HS-27A (cell line): ENCODE measurements around the gene SLC35F6.
"Not testable (repeated sequence)": the region's sequence is repeated elsewhere in the genome, so short reads cannot be mapped to it uniquely, and the experiment has no call there.

Experiments used
- DNase-seq: peaks from one replicate; pipeline ENCODE4 v3.0.0-alpha.2; 2012; ENCODE audit warnings: low read depth, missing footprints

SLC35F6 gene

DNA sequence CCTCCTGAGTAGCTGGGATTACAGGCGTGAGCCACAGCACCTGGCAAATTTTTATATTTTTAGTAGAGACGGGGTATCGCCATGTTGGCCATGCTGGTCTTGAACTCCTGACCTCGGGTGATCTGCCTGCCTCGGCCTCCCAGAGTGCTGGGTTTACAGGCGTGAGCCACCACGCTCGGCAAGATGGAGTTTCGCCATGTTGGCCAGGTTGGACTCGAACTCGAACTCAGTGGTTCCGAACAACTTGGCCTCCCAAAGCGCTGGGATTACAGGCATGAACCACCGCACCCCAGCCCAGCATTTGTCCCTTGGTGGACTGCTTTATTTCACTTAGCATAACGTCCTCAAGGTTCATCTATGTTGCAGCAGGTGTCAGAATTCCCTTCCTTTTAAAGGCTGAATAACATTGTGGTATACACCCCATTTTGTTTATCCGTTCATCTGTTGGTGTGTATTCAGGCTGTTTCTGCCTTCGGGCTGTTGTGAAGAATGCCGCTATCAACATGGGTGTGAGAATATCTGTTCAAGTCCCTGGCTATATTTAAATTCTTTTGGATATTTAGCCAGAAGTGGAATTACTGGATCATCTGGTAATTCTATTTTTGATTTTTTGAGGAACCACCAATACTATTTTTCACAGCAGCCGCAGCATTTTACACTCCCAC is 20.6 kb downstream of the SLC35F6 start:
- no peak for DNase-seq

DNA sequence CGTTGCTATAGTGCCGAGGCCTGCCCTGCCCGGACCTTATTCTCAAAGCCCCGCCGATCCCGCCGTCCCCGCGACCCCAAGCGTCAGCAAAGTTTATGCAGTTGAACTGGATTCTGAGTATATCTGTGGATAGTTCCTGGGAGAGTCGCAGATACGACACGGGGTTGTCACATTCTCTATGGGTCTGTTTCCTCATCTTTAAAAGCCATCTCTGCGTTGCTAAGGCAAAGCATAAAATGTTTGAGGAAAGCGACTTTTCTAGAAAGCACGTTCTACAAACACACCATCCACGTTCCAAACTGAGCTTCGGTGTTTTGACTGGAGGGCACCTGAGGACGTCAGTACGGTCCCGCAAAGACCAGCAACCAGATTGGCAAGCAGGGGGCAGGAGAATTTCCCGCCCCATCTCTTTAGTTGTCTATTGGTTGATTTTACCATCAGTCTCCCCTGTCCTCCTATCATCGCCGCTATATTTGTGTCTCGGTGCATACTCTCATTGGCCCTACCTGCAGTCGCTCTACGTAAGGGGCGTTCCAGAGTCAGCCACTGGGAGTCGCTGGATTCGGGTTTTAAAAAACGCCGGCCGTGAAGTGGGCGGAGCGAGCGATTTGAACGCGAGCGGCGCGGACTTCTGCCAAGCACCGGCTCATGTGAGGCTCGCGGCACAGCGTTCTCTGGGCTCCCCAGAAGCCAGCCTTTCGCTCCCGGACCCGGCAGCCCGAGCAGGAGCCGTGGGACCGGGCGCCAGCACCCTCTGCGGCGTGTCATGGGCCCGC is 21.5 kb downstream of the SLC35F6 start, which contains the start of gene CENPA:
Gene CENPA (plus strand): TSS at position 626 of the 776 bp plus-strand sequence. CDS start 141 bp downstream, at position 767.
- peak; percentile 98 for DNase-seq

DNA sequence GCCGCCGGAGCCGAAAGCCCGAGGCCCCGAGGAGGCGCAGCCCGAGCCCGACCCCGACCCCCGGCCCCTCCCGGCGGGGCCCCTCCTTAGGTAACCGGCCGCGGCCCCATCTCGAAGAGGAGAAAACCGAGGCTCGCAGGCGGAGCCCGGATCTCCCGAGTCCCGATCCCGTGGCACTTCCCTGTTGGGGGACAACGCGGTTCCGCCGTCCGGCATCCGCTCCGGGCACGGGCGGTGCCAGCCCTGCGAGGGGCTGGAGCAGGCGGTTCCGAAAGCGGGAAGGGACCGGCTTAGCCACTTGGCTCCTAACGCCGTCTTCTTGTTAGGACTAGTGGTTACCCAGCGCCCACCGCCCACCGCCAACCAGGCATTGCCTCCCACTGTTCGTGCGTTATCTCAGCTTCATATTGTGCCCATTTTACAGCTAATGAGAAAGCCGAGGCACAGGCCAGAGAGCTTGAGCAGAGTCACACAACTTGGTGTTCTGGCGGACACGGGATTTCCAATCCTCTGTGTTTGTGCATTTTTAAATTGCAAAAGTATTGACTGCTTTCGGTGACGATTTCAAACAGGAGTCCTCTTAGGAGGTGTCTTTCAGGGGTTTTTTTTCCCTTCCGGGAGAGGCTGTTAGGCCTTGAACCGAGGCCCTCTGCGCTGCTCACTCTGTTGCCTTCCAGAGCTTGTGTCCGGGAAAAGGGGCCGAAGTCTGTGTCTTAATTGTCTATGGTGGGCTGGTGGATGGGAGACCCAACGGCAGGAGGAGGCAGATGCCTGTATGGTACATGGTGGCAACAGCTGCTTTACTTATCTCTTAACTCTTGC is 22.3 kb downstream of the SLC35F6 start:
- DNase-seq, result no peak

DNA sequence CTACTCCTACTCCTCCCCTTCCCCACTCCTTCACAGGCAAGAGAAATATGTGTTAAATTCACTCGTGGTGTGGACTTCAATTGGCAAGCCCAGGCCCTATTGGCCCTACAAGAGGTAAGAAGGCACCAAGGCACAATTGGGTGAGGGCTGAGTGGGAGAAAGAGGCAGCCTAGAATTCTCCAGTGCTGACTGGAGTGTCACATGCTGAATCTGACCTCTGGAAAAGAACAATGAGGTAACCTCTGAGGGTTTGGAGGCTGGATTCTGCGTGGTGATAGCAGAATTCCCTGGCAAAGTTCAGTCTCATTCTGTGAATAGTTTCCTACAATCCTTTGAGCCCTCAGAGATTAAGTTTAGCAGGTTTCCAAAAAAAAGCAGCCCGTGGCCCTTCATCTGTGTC is 28.6 kb downstream of the SLC35F6 start:
- DNase-seq, result no peak

DNA sequence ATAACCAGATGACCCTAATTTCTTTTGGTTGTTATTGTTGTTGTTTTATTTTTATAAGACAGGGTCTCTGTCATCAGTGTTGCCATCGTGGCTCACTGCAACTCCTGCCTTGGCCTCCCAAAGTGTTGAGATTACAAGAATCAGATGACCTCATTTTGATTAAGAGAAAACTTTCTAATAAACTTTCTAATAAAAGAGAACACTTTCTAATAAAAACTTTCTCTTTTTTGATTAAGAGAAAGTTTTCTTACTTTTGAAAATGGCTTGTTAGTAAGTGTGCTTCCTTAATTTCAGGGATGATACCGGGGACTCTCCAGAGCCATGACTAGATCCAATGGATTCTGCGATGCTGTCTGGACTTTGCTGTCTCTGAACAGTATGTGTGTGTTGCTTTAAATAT is 29.4 kb downstream of the SLC35F6 start:
- DNase-seq, result no peak

DNA sequence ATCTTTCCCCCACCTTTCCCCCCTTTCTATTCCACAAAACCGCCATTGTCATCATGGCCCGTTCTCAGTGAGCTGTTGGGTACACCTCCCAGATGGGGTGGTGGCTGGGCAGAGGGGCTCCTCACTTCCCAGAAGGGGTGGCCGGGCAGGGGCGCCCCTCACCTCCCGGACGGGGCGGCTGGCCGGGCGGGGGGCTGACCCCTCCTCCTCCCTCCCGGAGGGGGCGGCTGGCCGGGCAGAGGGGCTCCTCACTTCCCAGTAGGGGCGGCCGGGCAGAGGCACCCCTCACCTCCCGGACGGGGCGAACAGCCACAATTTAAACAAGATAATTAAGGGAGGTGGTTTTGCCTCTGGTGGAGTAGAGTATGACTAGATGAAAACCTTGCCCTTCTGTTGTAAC is 31.1 kb downstream of the SLC35F6 start:
- not testable (repeated sequence) for DNase-seq

DNA sequence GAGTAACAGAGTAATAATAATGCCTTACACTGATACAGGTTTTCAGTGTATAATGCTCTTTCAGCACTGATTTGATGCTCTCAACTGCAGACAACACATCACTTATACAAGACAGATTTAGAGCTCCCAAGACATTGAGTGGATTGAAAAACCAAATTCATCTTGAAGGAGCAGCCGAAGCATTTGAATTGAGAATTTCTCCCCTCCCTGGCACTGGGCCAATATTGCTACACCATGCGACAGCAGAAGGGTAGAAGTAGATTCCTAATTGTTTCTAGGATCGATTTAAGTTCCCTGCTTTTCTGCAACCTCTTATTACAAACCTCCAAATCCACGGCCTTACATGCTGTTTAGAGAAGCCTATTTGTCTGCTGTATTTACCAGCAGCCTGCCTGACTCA is 37.2 kb downstream of the SLC35F6 start:
- no peak for DNase-seq

DNA sequence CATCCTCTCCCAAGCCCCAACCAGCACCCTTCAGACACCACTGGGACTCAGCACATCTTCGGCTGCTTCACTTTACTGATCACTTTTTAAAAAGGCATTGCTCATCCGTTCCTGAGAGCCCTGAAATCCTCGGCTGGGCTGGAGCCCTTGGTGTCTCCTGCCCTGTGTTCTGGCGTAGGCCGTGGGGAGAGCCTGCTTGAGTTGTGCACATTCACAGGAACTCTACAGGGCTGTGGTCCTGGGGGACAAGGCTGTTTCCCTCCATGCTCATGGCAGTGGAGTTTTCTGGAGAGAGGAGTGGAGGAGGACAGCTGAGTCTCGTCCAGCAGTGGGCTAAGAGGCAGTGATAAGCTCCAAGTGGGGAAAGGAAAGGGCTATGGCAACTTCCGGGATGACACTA is 37.7 kb downstream of the SLC35F6 start:
- no peak for DNase-seq

DNA sequence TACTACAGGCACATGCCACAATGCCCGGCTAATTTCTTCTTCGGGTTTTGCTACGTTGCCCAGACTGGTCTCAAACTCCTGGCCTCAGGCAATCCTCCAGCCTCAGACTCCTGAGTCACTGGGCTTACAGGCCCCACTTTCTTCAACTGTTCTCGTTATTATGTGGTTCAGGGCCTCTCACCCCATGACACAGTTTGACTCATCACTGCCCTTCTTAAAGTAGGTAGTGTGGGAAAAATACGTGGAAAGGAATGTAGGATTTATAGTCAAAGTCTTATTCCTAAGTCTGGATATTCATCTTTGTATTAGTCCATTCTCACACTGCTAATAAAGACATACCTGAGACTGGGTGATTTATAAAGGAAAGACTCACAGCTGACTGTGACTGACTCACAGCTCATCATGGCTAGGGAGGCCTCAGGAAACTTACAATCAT is 41.2 kb downstream of the SLC35F6 start:
- no peak for DNase-seq

DNA sequence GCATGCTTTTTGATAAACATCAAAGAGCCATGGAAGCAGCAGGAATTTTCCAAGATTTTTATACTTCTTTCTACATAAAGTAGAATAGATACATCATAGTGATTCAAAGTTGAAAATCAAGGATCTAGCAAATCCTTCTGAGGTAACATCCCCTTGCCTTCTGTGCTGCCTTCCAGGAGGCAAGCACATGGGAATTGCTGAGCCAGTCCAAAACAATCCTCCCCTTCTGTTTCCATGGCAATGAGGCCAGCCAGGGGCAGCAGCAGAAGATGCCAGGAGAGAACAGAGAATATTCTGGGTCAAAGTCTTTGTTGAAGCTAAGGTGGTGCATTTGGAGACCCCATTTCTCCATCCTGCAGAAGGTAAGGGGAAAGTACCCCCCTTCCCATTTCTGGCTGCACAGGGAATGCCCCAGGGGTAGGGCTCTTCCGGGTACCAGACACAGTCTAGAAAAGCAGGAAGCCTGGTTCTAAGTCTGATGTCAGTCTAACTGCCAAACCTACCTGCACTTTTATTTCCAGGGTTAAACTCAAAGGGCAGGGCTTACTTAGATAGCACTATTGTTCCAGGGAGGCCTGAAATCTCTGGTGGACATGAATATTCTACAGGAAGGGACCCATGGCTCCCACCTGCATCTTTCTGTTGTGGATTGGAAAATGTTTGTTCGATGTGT is 43.8 kb downstream of the SLC35F6 start:
- no peak for DNase-seq

DNA sequence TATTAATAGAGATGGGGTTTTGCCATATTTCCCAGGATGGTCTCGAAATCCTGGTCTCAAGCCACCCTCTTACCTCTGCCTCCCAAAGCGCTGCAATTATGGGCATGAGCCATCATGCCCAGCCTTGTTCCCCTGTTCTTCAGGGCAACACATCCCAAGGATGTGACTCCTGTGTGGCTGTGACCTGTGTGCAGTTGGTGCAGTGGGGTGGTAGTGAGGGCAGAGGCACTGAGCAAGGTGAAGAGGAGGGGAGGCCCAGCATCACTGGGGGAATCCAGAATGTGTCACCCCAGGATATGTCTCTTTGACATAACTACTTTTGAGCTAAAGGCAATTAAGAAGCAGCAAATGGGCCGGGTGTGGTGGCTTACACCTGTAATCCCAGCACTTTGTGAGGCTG is 45.1 kb downstream of the SLC35F6 start:
- no peak for DNase-seq

DNA sequence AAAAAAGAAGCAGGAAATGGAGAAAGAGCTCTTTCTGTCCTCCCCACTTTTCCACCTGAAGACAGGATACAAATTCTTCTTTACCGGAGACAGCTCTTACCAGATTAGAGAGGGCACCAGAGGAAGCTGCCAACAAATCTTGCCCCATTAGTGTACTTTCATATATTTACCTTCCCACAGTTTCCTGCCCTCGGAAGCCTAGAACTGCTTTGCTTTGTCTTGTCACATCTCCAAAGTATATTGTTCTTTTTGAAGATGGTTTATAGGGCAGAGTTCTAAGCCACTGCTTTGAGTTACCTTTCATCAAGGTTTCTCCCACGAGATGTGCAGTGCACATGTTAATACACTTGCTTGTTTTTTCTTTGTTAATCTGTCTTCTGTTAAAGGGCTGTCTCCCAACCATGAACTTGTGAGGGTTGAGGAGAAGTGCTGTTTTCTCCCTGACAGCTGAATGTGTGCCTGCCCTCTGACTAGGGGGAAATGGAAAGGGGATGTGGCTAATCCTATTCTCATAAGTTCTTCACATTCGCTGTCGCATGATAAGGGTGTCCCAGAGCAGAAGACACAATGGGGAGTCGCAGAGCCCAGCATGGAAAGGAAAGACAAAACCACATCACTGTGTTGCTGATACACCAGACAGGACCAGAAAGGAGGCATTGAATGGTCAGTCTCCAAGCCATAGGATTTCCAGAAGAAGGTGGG is 45.9 kb downstream of the SLC35F6 start:
- DNase-seq, result no peak

DNA sequence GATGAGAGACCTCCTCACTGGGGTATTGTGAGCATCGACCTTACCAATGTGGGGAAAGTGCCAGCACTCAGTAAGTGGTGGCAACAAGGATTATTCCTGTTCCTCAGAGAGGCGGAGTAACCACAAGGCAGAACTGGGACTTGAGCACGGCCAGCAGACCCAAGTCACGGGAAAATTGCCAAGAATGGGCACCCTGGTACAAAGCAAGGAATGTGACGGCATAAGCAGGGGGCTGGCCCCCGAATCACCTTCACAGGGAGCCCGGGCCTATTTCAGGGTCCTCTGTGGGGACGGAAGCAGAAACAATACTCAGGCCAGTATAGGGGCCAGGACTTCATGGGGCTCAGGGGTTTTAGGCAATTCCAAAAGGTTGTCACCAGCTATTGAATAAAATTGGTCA is 47.2 kb downstream of the SLC35F6 start:
- DNase-seq, result no peak

DNA sequence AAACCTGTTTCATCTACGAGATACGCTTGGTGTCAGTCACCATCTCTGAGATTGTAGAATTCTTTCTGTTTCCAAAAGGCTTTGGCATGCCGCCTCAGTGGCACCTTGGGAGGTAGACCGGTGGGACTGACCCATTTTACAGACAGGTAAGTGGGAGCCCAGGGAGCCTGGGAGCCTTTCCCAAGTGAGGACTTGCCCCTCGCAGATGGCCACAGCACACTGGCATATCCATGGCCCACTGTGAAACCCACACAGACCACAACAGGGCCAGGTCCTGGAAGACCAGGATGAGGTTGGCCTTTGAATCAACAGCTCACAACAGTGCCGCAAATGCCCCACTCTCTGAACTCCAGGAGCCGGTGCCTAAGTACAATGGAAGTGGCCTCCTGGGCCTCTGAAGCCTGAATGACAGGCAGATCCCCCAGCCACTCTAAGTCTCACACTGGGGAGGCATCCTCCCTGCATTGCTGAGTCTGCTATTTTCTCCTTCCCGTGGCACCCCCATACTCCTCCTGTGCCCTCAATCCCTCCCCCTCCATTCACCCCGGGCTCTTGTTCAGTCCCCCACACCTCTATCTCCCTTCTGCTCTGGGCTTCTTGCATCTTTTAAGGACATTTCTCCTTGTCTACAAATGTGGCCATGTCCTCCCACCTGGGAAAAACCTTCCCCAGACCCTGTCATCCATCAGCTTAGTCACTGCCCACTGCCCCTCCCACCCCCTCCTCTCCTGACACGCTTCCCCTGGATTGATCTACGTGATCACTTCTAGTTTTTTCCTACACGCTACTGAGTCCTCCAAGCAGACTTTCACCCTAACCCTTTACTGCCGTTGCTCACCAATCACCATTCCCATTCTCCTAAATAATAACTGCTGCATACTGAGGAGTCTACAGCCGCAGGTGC is 48.0 kb downstream of the SLC35F6 start:
- no peak for DNase-seq

DNA sequence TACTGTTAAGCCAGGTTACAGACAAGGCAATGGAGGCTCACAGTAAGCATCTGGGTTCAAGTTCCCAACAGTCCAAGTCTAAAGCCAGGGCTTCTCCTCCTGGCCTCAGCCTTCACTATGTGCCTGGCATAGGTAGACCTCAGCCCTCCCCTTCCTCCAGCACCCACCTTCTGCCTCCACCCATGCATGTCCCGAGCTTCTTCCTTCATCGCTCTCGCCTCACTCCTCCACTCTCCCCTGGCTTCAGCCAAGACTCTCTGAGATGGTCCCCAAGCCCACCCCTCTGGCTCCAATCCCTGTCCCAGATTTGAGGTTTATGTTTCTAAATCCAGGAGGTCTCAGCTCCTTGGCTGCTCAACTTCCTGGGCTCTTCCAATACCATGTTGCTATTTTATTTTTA is 48.6 kb downstream of the SLC35F6 start:
- DNase-seq, result no peak

DNA sequence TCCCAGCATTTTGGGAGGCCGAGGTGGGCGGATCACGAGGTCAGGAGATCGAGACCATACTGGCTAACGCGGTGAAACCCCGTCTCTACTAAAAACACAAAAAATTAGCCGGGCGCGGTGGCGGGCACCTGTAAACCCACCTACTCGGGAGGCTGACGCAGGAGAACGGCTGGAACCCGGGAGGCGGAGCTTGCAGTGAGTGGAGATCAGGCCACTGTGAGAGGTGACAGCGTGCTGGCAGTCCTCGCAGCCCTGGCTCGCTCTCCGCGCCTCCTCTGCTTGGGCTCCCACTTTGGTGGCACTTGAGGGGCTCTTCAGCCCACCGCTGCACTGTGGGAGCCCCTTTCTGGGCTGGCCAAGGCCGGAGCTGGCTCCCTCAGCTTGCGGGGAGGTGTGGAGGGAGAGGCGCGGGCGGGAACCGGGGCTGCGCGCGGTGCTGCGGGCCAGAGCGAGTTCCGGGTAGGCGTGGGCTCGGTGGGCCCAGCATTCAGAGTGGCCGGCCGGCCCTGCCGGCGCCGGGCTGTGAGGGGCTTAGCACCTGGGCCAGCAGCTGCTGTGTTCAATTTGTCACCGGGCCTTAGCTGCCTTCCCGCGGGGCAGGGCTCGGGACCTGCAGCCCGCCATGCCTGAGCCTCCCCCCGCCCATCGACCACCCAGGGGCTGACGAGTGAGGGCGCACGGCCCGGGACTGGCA is 50.1 kb downstream of the SLC35F6 start:
- not testable (repeated sequence) for DNase-seq

DNA sequence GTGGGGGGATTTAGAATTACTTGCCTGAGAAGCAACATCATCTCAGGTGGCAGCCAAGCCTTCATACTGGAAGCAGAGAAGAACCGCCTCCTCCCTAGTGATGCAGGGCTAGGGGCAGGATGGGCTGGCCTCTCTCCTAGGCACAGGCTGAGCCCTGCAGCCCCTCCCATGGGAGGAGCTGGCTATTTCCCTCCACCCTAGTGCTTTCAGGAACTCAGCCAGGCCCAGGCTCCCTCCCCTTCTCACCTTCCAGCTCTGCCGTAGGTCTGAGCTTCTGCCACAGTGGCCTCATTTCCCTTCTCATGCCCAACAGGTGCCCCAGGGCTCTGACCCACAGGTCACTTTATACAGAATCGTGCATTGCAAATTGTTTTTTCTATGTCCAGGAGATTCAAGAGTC is 52.8 kb downstream of the SLC35F6 start:
- DNase-seq, result no peak

DNA sequence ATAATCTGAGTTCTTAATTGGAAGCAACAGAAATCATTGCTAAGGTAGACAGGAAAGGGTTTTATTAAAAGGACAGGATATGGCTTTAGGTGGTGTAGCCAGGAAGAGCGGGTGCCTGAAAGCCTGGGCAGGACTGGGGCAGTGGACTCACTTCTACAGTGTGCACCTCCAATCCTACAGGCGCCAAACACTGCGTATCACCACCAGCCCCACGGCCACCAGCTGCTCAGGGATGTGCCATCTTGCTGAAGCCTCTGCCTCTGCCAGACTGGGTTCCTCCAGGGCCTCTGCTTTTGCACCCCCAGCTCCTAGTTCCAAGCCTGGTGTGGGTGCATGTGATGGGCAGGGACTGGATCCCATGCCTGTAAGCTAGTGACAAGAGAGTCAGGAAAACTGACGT is 54.2 kb downstream of the SLC35F6 start:
- no peak for DNase-seq

DNA sequence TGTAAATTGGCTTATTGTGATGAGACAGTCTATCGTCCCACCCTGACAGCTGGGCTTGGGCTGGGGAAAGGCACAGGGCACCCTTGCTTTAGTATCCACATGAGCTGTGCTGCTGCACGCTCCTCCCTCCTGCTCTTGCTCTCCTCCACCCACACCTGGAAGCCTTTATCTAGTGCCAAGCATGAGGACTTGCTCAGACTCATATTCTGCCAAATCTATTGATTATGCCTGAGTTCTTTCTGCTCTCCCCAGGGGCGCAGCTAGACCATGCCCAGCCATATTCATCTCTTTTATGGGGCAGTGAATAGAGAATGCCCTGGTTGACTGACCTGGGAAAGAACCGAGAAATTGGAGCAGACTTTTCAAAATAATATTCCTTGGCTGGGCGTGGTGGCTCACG is 54.9 kb downstream of the SLC35F6 start:
- DNase-seq, result no peak

DNA sequence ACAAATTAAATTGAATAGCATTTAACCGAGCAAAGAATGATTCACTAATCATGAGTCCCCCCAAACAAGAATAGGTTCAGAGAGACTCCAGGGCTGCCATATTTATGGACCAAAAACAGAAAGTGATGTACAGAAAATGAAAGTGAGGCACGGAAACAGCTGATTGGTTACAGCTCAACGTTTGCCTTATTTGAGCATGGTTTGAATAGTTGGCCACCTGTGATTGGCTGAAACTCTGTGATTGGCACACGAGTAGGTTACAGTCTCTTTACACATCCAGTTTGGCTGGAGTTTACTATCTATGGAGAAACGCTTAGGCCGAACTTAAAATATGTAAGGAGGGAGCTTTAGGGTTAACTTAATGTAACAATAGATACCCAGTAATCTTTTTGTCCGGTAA is 56.8 kb downstream of the SLC35F6 start:
- DNase-seq, result no peak
